Measurements from ENCODE around the gene MR1.

Gene MR1

DNA sequence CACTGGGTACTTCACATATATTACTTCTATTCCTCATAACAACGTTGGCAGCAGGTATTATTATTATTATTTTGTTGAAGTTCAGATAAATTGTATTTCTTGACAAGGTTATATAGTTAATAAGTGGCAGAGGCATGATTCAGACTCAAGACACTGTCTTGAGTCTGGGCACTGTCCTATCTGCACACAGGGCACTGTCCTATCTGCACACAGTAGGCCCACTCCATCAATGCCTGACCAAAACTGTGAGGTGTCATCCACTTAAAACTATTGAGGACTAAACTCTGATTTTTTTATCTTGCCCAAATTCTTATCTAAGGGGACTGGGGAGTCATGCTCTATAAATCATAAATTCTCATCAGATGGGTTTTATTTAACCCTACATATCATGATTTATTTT is 30.9 kb downstream of the MR1 start:
- no peak for DNase-seq

DNA sequence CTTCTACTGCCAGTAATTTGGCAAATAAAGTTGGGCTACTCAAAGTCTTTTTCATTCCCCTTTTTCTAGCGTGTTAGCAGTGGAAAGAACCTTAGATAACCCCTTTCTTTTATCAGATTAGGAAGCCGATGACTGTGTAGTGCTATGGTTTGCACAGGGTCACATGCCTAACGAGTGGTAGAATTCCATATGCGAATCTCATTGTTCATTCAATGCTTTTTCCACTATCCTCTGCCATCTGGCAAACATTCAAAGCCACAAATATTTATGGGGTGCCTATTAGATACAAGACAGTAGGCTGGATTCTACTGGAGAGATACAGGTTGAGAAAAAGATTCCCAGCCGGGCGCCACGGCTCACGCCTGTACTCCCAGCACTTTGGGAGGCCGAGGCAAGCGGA is 39.9 kb downstream of the MR1 start:
- no peak for DNase-seq

DNA sequence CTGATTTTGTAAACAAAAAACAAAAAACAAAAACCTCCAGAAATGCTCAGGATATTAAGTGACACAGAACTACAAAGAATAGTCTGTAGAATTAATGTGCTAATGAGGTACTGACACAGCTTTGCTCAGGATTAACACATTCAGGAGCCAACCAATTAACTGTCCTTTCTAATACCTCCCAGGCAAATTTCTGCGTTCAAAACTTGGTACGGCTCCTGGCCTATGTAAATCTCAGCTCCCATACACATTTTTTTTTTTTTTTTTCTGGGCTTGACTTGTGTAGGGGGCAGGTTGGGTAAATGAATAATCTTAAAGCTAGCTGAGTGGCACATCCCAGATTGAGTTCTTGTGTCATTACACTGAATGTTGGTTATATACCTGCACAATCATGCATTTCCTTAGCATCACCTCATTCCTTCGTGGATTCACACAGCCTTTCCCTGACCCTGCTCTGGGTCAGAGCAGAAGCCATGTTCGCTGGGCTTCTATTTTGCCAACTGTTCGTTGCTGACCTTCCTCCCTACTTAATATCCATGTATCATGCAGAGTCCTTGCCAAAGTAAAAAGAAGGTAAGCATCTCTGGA is 42.1 kb downstream of the MR1 start:
- no peak for DNase-seq

DNA sequence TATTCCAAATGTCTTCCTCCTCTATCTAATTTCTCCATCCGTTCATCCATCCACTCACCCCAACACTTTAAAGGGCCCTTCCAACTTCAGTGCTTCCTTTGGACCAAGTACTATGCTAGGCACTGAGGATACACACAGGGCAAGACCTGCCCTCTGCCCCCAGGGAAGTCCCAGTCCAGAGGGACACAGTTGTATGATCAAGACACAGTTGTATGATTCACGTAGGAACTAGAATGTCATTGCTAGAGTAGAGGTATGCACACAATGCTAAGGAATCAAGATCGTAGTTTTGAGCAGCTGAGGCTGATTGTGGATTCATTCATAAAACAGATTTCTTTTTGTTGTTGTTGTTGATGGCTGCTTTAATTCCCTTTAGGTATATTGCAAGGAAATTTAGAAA is 43.1 kb downstream of the MR1 start:
- DNase-seq: no peak

DNA sequence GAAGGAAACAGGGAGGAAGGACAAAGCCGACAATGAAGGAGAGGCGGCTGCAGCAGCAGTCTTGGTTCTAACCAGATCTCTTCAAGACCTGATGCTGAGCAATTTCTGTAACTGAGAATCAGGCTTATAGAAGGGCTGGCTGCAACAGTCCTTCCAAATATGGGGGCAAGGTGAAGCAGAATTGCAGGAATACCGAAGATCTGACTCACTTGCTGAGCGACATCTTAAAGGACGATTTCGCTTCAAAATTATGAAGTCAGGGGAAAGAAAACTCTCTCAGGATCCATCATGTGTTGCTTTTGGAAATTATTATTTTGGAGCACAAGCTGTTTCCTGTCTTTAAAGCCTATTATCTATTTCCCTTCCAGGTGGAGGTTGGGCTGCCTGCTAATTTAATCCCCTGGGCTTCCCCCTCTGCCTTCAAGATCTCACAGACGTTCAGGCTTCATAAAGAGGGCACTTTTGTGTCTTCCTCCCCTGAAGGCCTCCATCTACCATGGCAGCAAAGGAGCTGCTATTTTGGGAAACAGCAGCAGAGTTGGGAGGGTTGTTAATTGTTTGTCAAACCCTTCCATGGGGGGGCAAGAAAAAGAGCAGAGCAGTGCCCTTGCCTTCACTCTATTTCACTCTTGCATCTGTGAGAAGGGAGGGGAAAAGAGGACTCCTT is 43.9 kb downstream of the MR1 start:
- no peak for DNase-seq

DNA sequence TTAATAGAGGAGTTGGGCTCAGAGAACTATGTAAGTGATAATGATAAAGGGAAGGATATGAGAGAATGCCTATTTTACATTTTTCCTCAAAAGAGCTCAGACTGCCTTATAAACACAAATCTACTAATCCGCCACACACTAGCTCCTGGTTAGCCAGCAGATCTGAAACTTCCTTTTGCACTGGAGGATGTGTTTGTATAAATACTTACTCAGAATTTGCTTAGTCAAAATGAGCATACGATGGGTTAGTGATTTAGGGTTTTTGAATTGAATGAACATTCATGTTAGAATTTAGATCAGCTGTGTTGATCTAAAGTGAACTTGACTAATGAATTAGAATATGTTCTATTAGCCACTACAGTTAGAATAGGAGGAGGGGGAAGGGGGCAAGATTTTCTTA is 45.6 kb downstream of the MR1 start:
- no peak for DNase-seq

DNA sequence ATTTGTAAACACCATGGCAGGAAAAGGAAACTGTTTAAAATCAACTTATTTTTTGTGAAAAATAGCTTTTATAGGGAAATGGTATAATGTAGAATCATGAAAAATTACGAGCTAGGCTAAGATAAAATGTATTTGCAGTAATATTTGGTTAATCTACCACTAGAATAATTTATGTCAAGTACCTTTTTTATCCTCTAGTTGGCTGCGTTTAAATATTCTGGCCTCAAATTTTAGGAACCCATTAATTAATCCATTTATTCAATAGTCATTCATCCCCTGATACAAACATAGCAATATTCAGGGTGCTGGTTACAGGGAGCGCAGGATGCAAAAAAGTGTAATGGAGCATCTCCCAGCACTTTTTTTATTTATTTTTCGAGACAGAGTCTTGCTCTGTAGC is 46.1 kb downstream of the MR1 start:
- no peak for DNase-seq

DNA sequence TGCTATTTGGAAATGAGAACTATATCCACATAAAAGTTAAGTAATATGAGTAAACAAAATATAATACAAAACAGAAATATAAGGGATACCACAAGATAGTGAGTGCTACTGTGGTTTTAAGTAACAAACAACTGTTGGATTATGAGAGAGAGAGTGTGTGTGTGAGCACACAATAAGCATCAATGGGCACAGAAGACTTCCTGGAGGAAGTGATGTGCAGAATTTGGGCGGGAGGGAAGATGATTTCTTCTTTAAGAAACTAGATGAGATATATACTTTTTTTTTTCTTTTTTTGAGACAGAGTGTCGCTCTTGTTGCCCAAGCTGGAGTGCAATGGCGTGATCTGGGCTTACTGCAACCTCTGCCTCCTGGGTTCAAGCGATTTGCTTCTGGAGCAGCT is 46.8 kb downstream of the MR1 start:
- no peak for DNase-seq

DNA sequence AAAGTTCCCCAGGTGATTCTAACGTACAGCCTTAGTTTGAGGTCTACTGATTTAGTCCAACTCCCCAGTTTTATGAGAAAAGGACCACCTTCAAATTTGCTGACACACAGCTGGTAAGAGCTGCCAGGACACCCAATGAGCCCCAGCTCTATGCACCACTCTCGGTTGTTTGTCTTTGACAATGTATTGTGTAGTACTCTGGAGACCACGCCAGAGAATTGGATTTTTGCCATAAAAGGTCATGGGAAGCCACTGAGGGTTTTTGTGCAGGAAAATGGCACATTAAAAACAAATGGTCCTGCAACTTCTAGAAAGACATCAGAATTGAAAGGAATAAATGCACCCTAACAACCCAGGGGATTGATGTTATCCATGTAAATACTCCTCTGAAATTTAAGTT is 47.6 kb downstream of the MR1 start:
- no peak for DNase-seq

DNA sequence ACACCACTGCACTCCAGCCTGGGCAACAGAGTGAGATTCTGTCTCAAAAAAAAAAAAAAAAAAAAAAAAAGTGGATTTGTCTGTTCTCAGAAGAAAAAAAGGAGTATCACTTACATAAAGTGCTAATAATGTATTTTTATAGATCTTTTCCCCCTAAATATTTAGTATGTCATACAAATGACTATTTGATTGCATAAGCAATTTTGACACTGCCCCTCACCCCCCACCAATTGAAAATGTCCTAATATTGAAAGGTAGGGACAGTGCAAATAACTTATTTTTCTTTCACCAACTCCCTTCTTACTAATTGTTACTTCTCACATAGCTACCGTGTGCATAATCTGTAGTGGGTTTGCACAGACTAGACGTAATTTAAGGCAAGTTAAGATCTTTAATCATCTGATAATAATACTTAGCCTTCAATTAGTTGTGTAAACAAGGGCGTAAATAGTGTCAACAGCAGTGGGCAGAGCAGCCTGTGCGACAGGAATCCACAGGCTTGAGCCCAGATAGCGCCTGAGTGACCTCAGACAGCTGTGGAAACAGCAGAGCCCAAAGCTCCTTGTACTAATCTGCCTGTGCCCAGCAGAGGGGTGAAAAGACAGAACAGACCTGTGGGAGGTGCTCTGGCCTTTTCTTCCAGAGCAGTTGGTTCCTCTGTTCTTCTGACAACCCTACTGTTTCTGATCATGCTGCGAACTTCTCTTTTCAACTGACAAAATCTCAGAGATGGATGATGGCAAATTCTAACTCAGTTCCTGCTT is 50.2 kb downstream of the MR1 start:
- DNase-seq: peak; percentile 46

DNA sequence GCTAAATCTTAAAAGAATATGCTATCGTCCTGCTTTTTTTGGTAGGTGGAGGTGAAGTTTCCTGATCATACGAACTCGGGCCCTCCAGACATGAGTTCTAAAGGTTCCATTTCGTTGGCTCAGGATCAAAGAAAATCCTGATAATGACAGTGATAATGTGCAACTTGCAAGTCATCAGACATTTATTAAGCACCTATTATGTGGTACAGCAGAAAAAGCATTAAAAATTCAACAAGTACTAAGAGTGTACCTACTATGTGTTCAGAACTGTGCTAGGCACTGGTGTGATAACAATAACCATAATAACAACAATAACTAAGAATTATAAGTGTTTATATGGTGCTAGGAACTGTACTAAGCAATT is 50.8 kb downstream of the MR1 start:
- no peak for DNase-seq

DNA sequence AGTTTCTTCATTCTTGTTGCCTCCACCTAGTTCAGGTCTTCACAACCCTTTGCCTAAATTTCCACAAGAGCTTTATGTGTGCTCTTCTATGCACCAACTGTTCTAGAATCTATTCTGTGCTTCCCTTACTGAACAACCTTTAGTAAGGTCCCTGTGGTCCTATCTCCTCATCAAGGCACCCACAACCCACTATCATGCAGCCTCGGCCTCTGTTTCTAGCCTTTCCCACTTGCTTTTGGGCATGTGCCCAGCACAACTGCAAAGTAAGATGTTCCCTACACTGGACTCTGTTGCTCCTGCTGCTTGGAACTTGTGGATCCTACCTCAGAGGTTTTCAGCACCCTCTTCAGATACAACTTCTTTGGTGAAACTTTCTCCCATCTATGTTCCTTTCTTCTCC is 52.3 kb downstream of the MR1 start:
- no peak for DNase-seq

DNA sequence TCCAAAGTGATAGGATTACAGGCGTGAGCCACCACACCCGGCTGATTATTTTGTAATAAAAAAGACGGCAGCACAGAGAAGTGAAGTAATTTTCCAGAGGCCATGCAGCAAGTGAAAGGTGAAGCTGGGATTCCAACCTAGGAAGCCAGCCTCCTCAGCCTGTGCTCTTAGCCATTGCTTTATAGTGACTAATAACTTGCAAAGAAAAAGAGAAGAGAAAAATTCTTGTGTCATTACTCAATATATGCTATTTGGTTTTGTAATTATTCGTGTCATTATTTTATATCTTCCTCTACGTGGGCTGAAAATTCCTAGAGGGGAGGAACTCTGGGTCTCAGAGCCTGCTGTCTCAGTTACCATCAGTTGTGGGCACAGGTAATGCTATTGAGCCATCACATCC is 53.1 kb downstream of the MR1 start:
- DNase-seq: no peak

DNA sequence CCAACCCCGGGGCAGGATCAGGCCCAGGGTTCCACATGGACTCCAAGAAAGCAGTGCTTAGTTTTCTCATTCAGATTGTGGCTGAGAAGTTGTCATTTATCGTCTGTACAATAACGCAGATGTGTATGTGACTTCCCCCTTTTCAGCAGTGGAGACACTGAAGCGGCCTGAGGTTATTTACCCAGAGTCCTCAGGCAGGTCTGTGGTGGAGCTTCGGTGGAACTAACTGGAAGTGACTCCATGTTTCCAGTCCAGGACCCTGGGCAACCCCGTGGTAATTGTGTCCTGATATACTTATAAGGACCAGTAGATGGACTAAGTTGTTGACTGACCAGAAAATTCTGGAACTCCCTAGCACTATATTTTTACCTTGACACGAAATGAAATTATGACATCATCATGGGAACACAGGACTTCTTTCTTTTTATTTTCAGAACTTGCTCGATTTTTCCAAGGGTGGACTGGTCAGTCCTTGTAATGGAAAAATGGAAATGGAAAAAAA is 53.7 kb downstream of the MR1 start:
- no peak for DNase-seq

DNA sequence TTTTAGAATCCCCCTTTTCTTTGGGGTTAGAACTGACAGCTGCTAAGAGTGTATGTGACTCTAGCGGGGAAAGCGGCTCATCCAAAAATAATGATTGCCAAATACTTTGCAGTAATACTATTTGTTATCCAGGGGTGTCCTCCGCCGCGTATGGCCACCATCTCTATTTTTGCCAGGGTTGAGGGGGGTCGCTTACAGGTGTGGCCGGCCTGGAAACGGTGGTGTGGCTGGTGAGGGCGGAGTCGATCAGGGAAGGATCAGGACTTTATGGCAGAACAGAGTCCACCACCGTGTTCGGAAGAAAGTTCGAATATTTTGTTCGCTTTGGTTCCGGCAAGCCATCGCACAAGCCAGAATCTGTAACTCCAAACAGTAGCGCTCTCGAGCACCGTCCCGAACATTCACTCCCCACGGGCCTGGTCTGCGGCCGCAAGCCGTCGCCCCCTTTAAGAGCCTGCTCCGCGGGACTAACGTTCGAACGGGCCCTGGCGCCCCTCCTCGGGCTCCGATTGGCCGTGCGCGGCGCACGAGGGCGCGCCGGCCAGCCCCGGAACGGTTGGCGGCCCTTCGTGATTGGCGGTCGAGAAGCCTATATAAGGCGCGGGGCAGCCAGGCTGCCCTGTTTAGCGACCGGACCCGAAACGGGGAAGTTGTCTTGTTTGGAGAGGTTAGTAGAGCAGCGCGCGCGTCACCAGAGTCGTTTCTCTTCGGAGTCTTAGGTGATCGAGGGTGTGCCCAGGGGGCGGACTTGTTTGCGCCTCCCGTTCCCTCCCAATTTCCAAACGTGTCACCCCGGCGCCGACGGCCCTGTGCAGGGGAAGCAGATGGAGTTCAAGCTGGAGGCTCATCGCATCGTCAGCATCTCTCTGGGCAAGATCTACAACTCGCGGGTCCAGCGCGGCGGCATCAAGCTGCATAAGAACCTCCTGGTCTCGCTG is 54.6 kb downstream of the MR1 start, which contains the start of gene IER5:
TSS of gene IER5 (plus strand) at position 622 of the 938 bp plus-strand sequence. CDS start at position 825, 203 bp downstream.
- peak; percentile 94 for DNase-seq

DNA sequence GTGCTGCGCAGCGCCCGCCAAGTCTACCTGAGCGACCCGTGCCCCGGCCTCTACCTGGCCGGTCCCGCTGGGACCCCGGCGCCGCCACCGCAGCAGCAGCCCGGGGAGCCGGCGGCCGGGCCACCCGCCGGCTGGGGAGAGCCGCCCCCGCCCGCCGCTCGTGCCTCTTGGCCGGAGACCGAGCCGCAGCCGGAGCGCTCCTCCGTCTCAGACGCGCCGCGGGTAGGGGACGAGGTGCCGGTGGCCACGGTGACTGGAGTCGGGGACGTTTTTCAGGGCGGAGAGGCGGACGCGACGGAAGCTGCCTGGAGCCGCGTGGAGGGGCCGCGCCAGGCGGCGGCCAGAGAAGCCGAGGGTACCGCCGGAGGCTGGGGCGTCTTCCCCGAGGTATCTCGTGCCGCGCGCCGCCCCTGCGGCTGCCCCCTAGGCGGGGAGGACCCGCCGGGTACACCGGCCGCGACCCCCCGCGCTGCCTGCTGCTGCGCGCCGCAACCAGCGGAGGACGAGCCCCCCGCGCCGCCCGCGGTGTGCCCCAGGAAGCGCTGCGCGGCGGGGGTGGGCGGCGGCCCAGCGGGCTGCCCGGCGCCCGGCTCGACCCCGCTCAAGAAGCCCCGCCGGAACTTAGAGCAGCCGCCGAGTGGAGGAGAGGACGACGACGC is 55.4 kb downstream of the MR1 start:
- peak; percentile 19 for DNase-seq

DNA sequence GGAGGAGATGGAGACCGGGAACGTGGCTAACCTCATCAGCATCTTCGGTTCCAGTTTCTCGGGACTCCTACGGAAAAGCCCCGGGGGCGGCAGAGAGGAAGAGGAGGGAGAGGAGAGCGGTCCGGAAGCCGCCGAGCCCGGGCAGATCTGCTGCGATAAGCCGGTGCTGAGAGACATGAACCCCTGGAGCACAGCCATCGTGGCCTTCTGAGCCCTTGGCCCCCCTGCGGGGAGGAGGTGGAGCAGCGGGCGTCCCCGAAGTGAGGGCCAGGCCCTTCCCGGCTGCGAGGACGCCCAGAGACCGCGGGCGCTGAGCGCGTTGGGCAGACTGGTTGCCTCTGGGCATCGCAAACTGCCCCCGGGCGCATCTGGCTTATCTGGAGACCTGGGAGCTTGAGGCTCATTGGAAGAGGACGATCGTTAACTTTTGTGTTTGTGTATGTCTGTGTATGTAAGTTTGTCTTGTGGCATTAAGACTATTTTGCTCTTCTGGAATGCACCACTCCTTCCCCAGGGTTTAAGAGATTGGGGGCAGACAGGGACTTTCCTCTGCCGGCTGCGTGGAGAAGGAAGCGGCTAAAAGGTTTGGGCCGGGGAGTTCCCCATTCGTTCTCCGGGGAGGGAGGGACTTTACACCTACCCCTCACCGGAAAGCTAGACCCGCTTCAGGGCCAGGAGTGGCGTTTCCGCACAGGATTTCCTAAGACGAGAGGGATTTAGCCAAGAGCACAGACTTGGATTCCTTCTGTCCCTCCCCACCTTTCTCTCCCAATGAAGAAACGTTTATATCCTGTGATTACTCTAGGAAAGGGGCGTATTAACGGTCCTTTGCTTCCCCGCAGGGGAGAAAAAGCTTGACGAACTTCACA is 56.1 kb downstream of the MR1 start:
- DNase-seq: peak; percentile 55

DNA sequence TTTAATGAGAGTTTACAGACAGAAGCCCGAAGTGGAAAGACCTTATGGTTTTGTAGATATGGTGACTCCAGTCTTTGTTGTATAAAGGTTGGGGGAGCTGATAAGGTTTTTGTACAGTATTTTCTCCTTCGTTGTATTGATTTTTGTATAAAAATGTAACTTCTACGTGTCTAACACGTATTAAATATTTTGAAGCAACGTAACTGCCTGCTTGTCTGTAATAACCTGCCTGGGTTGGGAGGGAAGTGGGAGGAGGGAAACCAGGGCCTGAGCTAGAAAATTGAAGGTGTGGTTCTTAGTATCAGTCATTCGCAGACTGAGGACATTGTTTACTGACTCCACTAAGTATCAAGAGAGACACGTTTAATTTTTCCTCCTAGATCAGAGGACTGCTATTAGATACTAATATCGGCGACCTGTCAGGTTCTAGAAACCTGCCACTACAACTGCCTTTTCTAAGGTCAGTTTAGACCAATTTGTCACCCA is 56.9 kb downstream of the MR1 start:
- DNase-seq: no peak

DNA sequence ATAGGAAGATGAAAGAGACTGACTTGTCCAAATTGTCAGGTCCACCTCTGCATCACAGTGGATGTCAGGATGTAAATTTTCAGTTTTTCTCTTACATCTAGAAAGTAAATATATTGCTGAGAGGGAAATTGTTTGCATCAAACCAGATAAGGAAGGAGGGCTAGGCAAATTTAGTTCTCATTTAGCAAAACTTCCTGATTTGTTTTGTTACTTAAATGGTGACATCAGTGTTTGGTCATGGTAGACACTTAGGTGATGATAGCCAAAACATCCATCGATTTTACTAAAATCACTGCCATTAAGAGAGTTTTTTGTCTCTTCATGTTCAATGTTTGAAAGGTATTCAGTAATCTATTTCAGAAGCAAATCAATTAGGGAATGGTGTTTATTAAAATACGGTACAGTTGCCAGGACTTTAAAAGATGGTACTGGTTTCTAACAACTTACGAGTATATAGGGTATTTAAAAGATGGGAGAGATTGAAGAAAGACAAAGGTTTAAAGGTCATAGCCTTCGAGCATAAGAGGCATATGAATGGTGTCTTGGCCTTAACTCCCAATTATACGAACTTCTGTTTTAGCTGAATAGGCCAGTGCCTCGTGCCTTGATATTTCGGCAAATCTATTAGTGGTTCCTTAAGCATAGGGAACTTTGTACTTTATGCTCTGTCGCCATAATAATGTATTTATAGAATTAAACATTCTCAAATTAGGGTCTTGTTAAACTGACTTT is 57.7 kb downstream of the MR1 start:
- DNase-seq: no peak

DNA sequence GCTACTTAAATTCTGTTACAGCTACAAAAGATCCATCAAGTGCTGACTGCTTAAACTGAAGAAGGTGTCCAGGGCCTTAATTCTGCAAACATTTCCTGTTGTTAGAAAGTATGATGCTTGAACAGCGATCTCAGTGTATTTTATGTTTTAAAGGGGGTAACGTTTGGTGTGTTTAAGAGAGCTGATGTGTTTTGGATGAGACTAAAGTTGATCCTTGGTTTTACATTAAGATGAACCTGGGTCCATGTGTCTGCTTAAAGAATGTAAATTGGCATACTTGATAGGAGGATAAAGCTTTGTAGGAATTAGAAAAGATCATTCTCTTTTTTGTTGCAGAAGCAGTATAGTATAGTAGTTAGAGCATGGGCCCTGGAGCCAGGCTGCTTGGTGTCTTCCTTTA is 58.3 kb downstream of the MR1 start:
- no peak for DNase-seq
